Measurements from ENCODE around the gene KCNH5.
A peak's percentile ranks its signal among the peaks of the same experiment; 100 is the strongest.
"Not testable (repeated sequence)": the region's sequence is repeated elsewhere in the genome, so short reads cannot be mapped to it uniquely, and the experiment has no call there.

Gene KCNH5

GRCh38 chr14:62776300-62776699, 269.0 kb downstream of the KCNH5 start:
- ChIA-PET CTCF (no interaction called here), POLR2A (no interaction called here)
- DNase-seq (ENCODE audit: extremely low spot score): no peak
- TF ChIP-seq FOXK2 (IDR thresholded peaks at IDR 0.05): no peak
- no peak for TF ChIP-seq L3MBTL2 (conservative IDR thresholded peaks at IDR 0.05)
- TF ChIP-seq ZNF384 (IDR thresholded peaks at IDR 0.05): no peak
- TF ChIP-seq CTBP1 (IDR thresholded peaks at IDR 0.05; ENCODE audit: borderline replicate concordance): no peak
- no peak for TF ChIP-seq FOXA1 (IDR thresholded peaks at IDR 0.05)

- TF ChIP-seq CTBP1 (IDR thresholded peaks at IDR 0.05; ENCODE audit: borderline replicate concordance): no peak
- no peak for TF ChIP-seq NFRKB (IDR thresholded peaks at IDR 0.05)
- no peak for TF ChIP-seq SP1 (IDR thresholded peaks at IDR 0.05)
- no peak for TF ChIP-seq L3MBTL2 (conservative IDR thresholded peaks at IDR 0.05)
- no peak for TF ChIP-seq FOXM1 (IDR thresholded peaks at IDR 0.05; ENCODE audit: borderline replicate concordance)
- TF ChIP-seq SUZ12 (IDR thresholded peaks at IDR 0.05): no peak
- TF ChIP-seq ARNT (IDR thresholded peaks at IDR 0.05): no peak
- no peak for TF ChIP-seq LEF1 (IDR thresholded peaks at IDR 0.05; ENCODE audit: borderline replicate concordance)
- TF ChIP-seq ZNF384 (IDR thresholded peaks at IDR 0.05): no peak
- no peak for TF ChIP-seq HDGF (IDR thresholded peaks at IDR 0.05; ENCODE audit: borderline replicate concordance)
- no peak for TF ChIP-seq FOXA1 (IDR thresholded peaks at IDR 0.05)
- no peak for TF ChIP-seq TARDBP (IDR thresholded peaks at IDR 0.05)
- no peak for TF ChIP-seq FOXK2 (IDR thresholded peaks at IDR 0.05)
- no peak for TF ChIP-seq ELF4 (IDR thresholded peaks at IDR 0.05)
- TF ChIP-seq PKNOX1 (IDR thresholded peaks at IDR 0.05): no peak
- no peak for TF ChIP-seq BHLHE40 (IDR thresholded peaks at IDR 0.05; ENCODE audit: borderline replicate concordance)
- POLR2A ChIA-PET: no interaction called here
- no peak for DNase-seq (ENCODE audit: extremely low spot score)
- CTCF ChIA-PET: no interaction called here
Observed at GRCh38 chr14:62768753-62769152, 276.5 kb downstream of the KCNH5 start.

GRCh38 chr14:62763951-62764350, 281.3 kb downstream of the KCNH5 start:
- ChIA-PET CTCF (no interaction called here), POLR2A (no interaction called here)
- no peak for DNase-seq (ENCODE audit: extremely low spot score)
- TF ChIP-seq ELF4 (IDR thresholded peaks at IDR 0.05) (no peak), SUZ12 (IDR thresholded peaks at IDR 0.05) (no peak), TARDBP (IDR thresholded peaks at IDR 0.05) (no peak), ZNF384 (IDR thresholded peaks at IDR 0.05) (no peak), NFRKB (IDR thresholded peaks at IDR 0.05) (no peak), LEF1 (IDR thresholded peaks at IDR 0.05; ENCODE audit: borderline replicate concordance) (no peak), HDGF (IDR thresholded peaks at IDR 0.05; ENCODE audit: borderline replicate concordance) (no peak), FOXA1 (IDR thresholded peaks at IDR 0.05) (no peak), FOXK2 (IDR thresholded peaks at IDR 0.05) (no peak), FOXM1 (IDR thresholded peaks at IDR 0.05; ENCODE audit: borderline replicate concordance) (no peak), PKNOX1 (IDR thresholded peaks at IDR 0.05) (no peak), CTBP1 (IDR thresholded peaks at IDR 0.05; ENCODE audit: borderline replicate concordance) (no peak), ARNT (IDR thresholded peaks at IDR 0.05) (no peak), L3MBTL2 (conservative IDR thresholded peaks at IDR 0.05) (no peak), SP1 (IDR thresholded peaks at IDR 0.05) (no peak)

GRCh38 chr14:62759796-62760195, 285.5 kb downstream of the KCNH5 start:
- no peak for TF ChIP-seq FOXA1 (IDR thresholded peaks at IDR 0.05)
- no peak for TF ChIP-seq ZNF384 (IDR thresholded peaks at IDR 0.05)
- no peak for TF ChIP-seq L3MBTL2 (conservative IDR thresholded peaks at IDR 0.05)
- TF ChIP-seq ELF4 (IDR thresholded peaks at IDR 0.05): no peak
- no peak for TF ChIP-seq LEF1 (IDR thresholded peaks at IDR 0.05; ENCODE audit: borderline replicate concordance)
- POLR2A ChIA-PET: no interaction called here
- CTCF ChIA-PET: no interaction called here
- DNase-seq (ENCODE audit: extremely low spot score): no peak

- POLR2A ChIA-PET; CTCF ChIA-PET; DNase-seq (ENCODE audit: extremely low spot score): not testable (repeated sequence)
Observed at GRCh38 chr14:62746881-62747280, 298.4 kb downstream of the KCNH5 start.

GRCh38 chr14:62745496-62745895, 299.8 kb downstream of the KCNH5 start:
- ChIA-PET POLR2A (no interaction called here), CTCF (interaction anchor here (0.6 kb wide), 1 partner anchor 12 kb away, joined by 3 read pairs; no protein-coding TSS in a partner anchor)
- no peak for TF ChIP-seq PKNOX1 (IDR thresholded peaks at IDR 0.05)
- no peak for TF ChIP-seq SP1 (IDR thresholded peaks at IDR 0.05)
- no peak for TF ChIP-seq L3MBTL2 (conservative IDR thresholded peaks at IDR 0.05)
- TF ChIP-seq CTBP1 (IDR thresholded peaks at IDR 0.05; ENCODE audit: borderline replicate concordance): no peak
- TF ChIP-seq BHLHE40 (IDR thresholded peaks at IDR 0.05; ENCODE audit: borderline replicate concordance): no peak
- DNase-seq (ENCODE audit: extremely low spot score): no peak

- ChIA-PET POLR2A (no interaction called here), CTCF (interaction anchor here (0.7 kb wide), 1 partner anchor 21 kb away, joined by 3 read pairs; no protein-coding TSS in a partner anchor)
- peak; percentile 38 for DNase-seq (ENCODE audit: extremely low spot score)
- no peak for TF ChIP-seq BHLHE40 (IDR thresholded peaks at IDR 0.05; ENCODE audit: borderline replicate concordance)
- TF ChIP-seq HDGF (IDR thresholded peaks at IDR 0.05; ENCODE audit: borderline replicate concordance): no peak
- TF ChIP-seq NFRKB (IDR thresholded peaks at IDR 0.05): no peak
- TF ChIP-seq CTBP1 (IDR thresholded peaks at IDR 0.05; ENCODE audit: borderline replicate concordance): no peak
- TF ChIP-seq SUZ12 (IDR thresholded peaks at IDR 0.05): no peak
- no peak for TF ChIP-seq SP1 (IDR thresholded peaks at IDR 0.05)
- TF ChIP-seq TARDBP (IDR thresholded peaks at IDR 0.05): no peak
- no peak for TF ChIP-seq ELF4 (IDR thresholded peaks at IDR 0.05)
- no peak for TF ChIP-seq LEF1 (IDR thresholded peaks at IDR 0.05; ENCODE audit: borderline replicate concordance)
- no peak for TF ChIP-seq ARNT (IDR thresholded peaks at IDR 0.05)
- TF ChIP-seq FOXM1 (IDR thresholded peaks at IDR 0.05; ENCODE audit: borderline replicate concordance): no peak
- TF ChIP-seq FOXK2 (IDR thresholded peaks at IDR 0.05): no peak
- TF ChIP-seq FOXA1 (IDR thresholded peaks at IDR 0.05): no peak
- no peak for TF ChIP-seq PKNOX1 (IDR thresholded peaks at IDR 0.05)
- TF ChIP-seq ZNF384 (IDR thresholded peaks at IDR 0.05): no peak
- TF ChIP-seq L3MBTL2 (conservative IDR thresholded peaks at IDR 0.05): no peak
Observed at GRCh38 chr14:62743560-62743959, 301.7 kb downstream of the KCNH5 start.

Data from HEK293T (cell line).